HEK293 (cell line): ENCODE data around the gene NCBP2.

Source experiments
- GFI1B ChIP-seq: fragments of 450-650 bp; formaldehyde crosslinking; IDR thresholded peaks from 2 replicates; pipeline ENCODE4 v1.5.1; 2016; ENCODE audit warnings: missing biosample characterization, missing genetic modification characterization
- KLF16 ChIP-seq: fragments of 450-650 bp; formaldehyde crosslinking; IDR thresholded peaks from 2 replicates; pipeline ENCODE4 v1.5.1; 2017; ENCODE audit warnings: missing biosample characterization, missing genetic modification characterization
- RBAK ChIP-seq: fragments of 450-650 bp; formaldehyde crosslinking; IDR thresholded peaks from 2 replicates; pipeline ENCODE4 v1.5.1; 2016; ENCODE audit warnings: missing biosample characterization, missing genetic modification characterization
- ZFP37 ChIP-seq: fragments of 450-650 bp; formaldehyde crosslinking; IDR thresholded peaks from 2 replicates; pipeline ENCODE4 v1.5.1; 2016; ENCODE audit warnings: missing biosample characterization, missing genetic modification characterization
- ZNF175 ChIP-seq: fragments of 450-650 bp; formaldehyde crosslinking; IDR thresholded peaks from 2 replicates; pipeline ENCODE4 v1.5.1; 2016; ENCODE audit warnings: missing biosample characterization, missing genetic modification characterization
- ZNF792 ChIP-seq: fragments of 450-650 bp; formaldehyde crosslinking; IDR thresholded peaks from 2 replicates; pipeline ENCODE4 v1.5.1; 2016; ENCODE audit warnings: missing biosample characterization, missing genetic modification characterization
- ZNF837 ChIP-seq: fragments of 450-650 bp; formaldehyde crosslinking; IDR thresholded peaks from 2 replicates; pipeline ENCODE4 v1.5.1; 2016; ENCODE audit warnings: missing biosample characterization, missing genetic modification characterization
- TF ChIP-seq, protein P1 (sequence below): fragments of 450-650 bp; formaldehyde crosslinking; IDR thresholded peaks from 2 replicates; pipeline ENCODE4 v1.5.1; 2016; ENCODE audit warnings: missing biosample characterization, missing genetic modification characterization

DNA sequence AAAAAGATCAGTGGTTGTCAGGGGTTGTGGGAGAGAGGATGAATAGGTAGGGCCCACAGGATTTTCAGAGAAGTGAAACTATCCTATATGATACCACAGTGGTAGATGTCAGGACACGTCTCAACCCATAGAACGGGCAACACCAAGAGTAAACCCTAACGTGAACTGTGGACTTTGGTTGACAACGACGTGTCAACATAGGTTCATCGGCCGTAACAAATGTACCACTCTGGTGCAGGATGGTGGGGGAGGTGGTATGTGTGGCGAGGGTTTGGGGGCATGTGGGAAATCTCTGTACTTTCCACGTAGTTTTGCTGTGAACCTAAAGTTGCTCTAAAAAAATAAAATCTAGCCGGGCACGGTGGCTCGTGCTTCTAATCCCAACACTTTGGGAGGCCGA is 39.3 kb upstream of the NCBP2 start:
- TF ChIP-seq, protein P1, sequence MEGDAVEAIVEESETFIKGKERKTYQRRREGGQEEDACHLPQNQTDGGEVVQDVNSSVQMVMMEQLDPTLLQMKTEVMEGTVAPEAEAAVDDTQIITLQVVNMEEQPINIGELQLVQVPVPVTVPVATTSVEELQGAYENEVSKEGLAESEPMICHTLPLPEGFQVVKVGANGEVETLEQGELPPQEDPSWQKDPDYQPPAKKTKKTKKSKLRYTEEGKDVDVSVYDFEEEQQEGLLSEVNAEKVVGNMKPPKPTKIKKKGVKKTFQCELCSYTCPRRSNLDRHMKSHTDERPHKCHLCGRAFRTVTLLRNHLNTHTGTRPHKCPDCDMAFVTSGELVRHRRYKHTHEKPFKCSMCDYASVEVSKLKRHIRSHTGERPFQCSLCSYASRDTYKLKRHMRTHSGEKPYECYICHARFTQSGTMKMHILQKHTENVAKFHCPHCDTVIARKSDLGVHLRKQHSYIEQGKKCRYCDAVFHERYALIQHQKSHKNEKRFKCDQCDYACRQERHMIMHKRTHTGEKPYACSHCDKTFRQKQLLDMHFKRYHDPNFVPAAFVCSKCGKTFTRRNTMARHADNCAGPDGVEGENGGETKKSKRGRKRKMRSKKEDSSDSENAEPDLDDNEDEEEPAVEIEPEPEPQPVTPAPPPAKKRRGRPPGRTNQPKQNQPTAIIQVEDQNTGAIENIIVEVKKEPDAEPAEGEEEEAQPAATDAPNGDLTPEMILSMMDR (tag by site-specific recombination): no peak
- no peak for TF ChIP-seq KLF16
- TF ChIP-seq RBAK: no peak
- TF ChIP-seq ZNF792 (tag by site-specific recombination): no peak
- no peak for TF ChIP-seq GFI1B (tag by site-specific recombination)
- no peak for TF ChIP-seq ZNF175 (tag by site-specific recombination)
- TF ChIP-seq ZFP37: no peak
- no peak for TF ChIP-seq ZNF837
